K562 (cell line): ENCODE data around the gene PEAR1. TPM values are rescaled to one million over a fixed set of nuclear protein-coding genes. Genes with fewer than 3 reads are reported as not detected.

Source experiments
- BCLAF1 ChIP-seq, 2 experiments: fragments of 450-650 bp in 1 of 2; IDR thresholded peaks; 2 replicates each; pipeline ENCODE4 v1.6.1; 2011 to 2017; ENCODE audit warnings: low read depth in 2 of 2, antibody characterized with exemption in 1 of 2, borderline replicate concordance in 1 of 2, low read length in 1 of 2, mild to moderate bottlenecking in 1 of 2, mixed read lengths in 1 of 2; ENCODE audit not compliant: control insufficient read depth in 1 of 2
- CHD4 ChIP-seq: fragments of 200-600 bp; sonication (generic); IDR thresholded peaks from 3 replicates; pipeline ENCODE4 v1.6.1; 2012; ENCODE audit warnings: low read depth, mild to moderate bottlenecking, mixed read lengths, low read length, inconsistent platforms; ENCODE audit not compliant: insufficient read depth, insufficient replicate concordance, poor library complexity, severe bottlenecking
- CREM ChIP-seq: IDR thresholded peaks from 2 replicates; pipeline ENCODE4 v1.6.1; 2014; ENCODE audit warnings: antibody characterized with exemption, low read depth
- CXXC5 ChIP-seq: fragments of 250-450 bp; sonication (Bioruptor Pico); IDR thresholded peaks from 2 replicates; pipeline ENCODE4 v1.8.0; 2022; ENCODE audit warnings: inconsistent platforms, mild to moderate bottlenecking, moderate library complexity
- ETV6 ChIP-seq, 3 experiments: fragments of 150-350 bp in 1 of 3; sonication (generic) in 1 of 3; formaldehyde crosslinking in 1 of 3; IDR thresholded peaks; 2 replicates each; pipeline versions ENCODE4 v1.6.1 to v1.8.0; 2014 to 2022; ENCODE audit warnings: borderline replicate concordance in 2 of 3, low read depth in 2 of 3, antibody characterized with exemption in 1 of 3, low read length in 1 of 3, mild to moderate bottlenecking in 1 of 3, missing genetic modification reagents in 1 of 3
- LEF1 ChIP-seq: fragments of 450-650 bp; IDR thresholded peaks from 2 replicates; pipeline ENCODE4 v1.6.1; 2016; ENCODE audit warnings: mild to moderate bottlenecking
- POLR3G ChIP-seq: IDR thresholded peaks from 2 replicates; pipeline ENCODE4 v1.6.1; 2011; ENCODE audit not compliant: insufficient read length, insufficient replicate concordance; ENCODE audit errors: extremely low read depth
- SMARCE1 ChIP-seq: fragments of 450-650 bp; IDR thresholded peaks from 2 replicates; pipeline ENCODE4 v1.7.1; 2016; ENCODE audit warnings: mild to moderate bottlenecking
- SPI1 ChIP-seq: IDR thresholded peaks from 2 replicates; pipeline ENCODE4 v1.6.1; 2011; ENCODE audit warnings: low read depth, low read length, control low read depth, borderline replicate concordance
- VEZF1 ChIP-seq: fragments of 200-800 bp; sonication (Bioruptor generic); IDR thresholded peaks from 2 replicates; pipeline ENCODE4 v1.6.1; 2017; ENCODE audit warnings: missing genetic modification characterization, missing compliant biosample characterization
- XRCC4 ChIP-seq: IDR thresholded peaks from one replicate; pipeline ENCODE4 v1.6.1; 2011; ENCODE audit not compliant: insufficient read depth, insufficient read length; ENCODE audit errors: extremely low read depth
- ZNF12 ChIP-seq: sonication (generic); formaldehyde crosslinking; IDR thresholded peaks from 2 replicates; pipeline ENCODE4 v1.4.0; 2020; ENCODE audit warnings: mild to moderate bottlenecking, missing genetic modification reagents
- ZNF592 ChIP-seq: fragments of 450-650 bp; IDR thresholded peaks from 2 replicates; pipeline ENCODE4 v1.6.1; 2017; ENCODE audit warnings: antibody characterized with exemption, mild to moderate bottlenecking
- ZNF740 ChIP-seq, 3 experiments: fragments of 200-800 bp in 1 of 3; sonication (Bioruptor generic) in 1 of 3; sonication (generic) in 1 of 3; formaldehyde crosslinking in 1 of 3; IDR thresholded peaks; 2 replicates each; pipeline versions ENCODE4 v1.6.1 to v1.8.0; 2016 to 2022; ENCODE audit warnings: mild to moderate bottlenecking in 2 of 3, missing compliant biosample characterization in 2 of 3, missing genetic modification characterization in 2 of 3, missing genetic modification reagents in 1 of 3
- ZZZ3 ChIP-seq: fragments of 450-650 bp; IDR thresholded peaks from 2 replicates; pipeline ENCODE4 v1.6.1; 2016; ENCODE audit warnings: antibody characterized with exemption, mild to moderate bottlenecking, moderate library complexity
- polyA plus RNA-seq, 8 experiments: library from polyadenylated mRNA; depleted of rRNA in 4 of 8; stranded (reverse) in 5 of 8; unstranded in 3 of 8; fragments of >200 nt; fragmentation: Nextera tagmentation in 2 of 8; fragmentation: Illumina TruSeq in 1 of 8; extraction: Ambion mirVana in 2 of 8; extraction: Trizol in 1 of 8; gene quantifications; 2 replicates each; pipeline versions ENCODE4 v1.2.1 to v1.2.3, GENCODE V29; 2011 to 2014; ENCODE audit warnings: inconsistent platforms in 1 of 8, missing spikeins in 1 of 8
- total RNA-seq, 7 experiments: library from RNA; depleted of rRNA in 6 of 7; stranded (reverse); fragments of >200 nt in 6 of 7; fragmentation: Illumina TruSeq in 2 of 7; extraction: Trizol in 2 of 7; gene quantifications; 2 replicates each; pipeline versions ENCODE4 v1.2.1 to v1.2.3, GENCODE V29; 2011 to 2021; ENCODE audit warnings: low replicate concordance in 1 of 7

Gene PEAR1
- total and polyA plus RNA-seq, 9 of the 15 experiments (the other 6 are each of a cell fraction or from before 2014, with no cell fraction given), result 0.87 to 13.9 (median 6.1) TPM

GRCh38 chr1:156866249-156866909 is 27.1 kb upstream of the PEAR1 start (continued):
- TF ChIP-seq BCLAF1 (IDR thresholded peaks at IDR 0.05; ENCODE audit: borderline replicate concordance in 1 of 2, control insufficient read depth in 1 of 2, low read depth in 2 of 2, low read length in 1 of 2), result no peak
- TF ChIP-seq ZNF592, result 0 out of 2 replicates have a peak, but pooled peaks have one; percentile 5
- peak; percentile 34; the same call in 1 of the 2 replicates for TF ChIP-seq ZNF12 (CRISPR knock-in tag)
- TF ChIP-seq ZNF740 (CRISPR knock-in tag; IDR thresholded peaks at IDR 0.05), result peak; percentile 67; the same call in 1 of the 2 replicates
- TF ChIP-seq ZNF740 (tag; IDR thresholded peaks at IDR 0.05), result no peak
- TF ChIP-seq LEF1, result peak; percentile 51
- TF ChIP-seq XRCC4, result no peak
- TF ChIP-seq CXXC5 (CRISPR knock-in tag), result peak; percentile 35; the same call in 1 of the 2 replicates
- no peak for TF ChIP-seq POLR3G
- peak; percentile 1 for TF ChIP-seq CHD4
- TF ChIP-seq SMARCE1, result peak; percentile 19; the same call in 1 of the 2 replicates
- peak; percentile 23; the same call in 1 of the 2 replicates for TF ChIP-seq CREM
- TF ChIP-seq VEZF1 (CRISPR knock-in tag), result peak; percentile 66
- TF ChIP-seq SPI1, result peak; percentile 65; the same call in 1 of the 2 replicates
- TF ChIP-seq ETV6 (IDR thresholded peaks at IDR 0.05; ENCODE audit: borderline replicate concordance in 1 of 2, low read depth in 2 of 2, low read length in 1 of 2), result peak in 1 of 2 experiments; percentile 79; a peak in 2 of 4 replicates
- no peak for TF ChIP-seq ETV6 (CRISPR knock-in tag; IDR thresholded peaks at IDR 0.05; ENCODE audit: borderline replicate concordance)
- no peak for TF ChIP-seq ZZZ3
